Ascending aorta (tissue), 2 donors: ENCODE results near the gene RMND1. TPM values are rescaled to one million over a fixed set of nuclear protein-coding genes. Genes with fewer than 3 reads are reported as not detected.
A peak's percentile ranks its signal among the peaks of the same experiment; 100 is the strongest.

Source experiments
- DNase-seq, 2 donors: peaks; one replicate each; pipeline ENCODE4 v3.0.0-alpha.2; 2019; ENCODE audit warnings: low spot score in 2 of 2
- H3K27ac ChIP-seq, 2 donors: fragments of 200-600 bp; sonication (generic); one replicate each; pipeline ENCODE4 v1.5.1; 2016 to 2017; ENCODE audit warnings: mild to moderate bottlenecking in 1 of 2
- H3K27me3 ChIP-seq: fragments of 200-600 bp; sonication (generic); one replicate; pipeline ENCODE4 v1.5.1; 2017
- H3K36me3 ChIP-seq, 2 donors: fragments of 200-600 bp; sonication (generic); one replicate each; pipeline ENCODE4 v1.5.1; 2016
- H3K4me1 ChIP-seq, 2 donors: fragments of 200-600 bp; sonication (generic); one replicate each; pipeline ENCODE4 v1.5.1; 2016 to 2017; ENCODE audit warnings: mild to moderate bottlenecking in 1 of 2
- H3K4me3 ChIP-seq, 2 donors: fragments of 200-600 bp; sonication (generic); one replicate each; pipeline ENCODE4 v1.5.1; 2016 to 2017; ENCODE audit warnings: mild to moderate bottlenecking in 1 of 2
- H3K9me3 ChIP-seq, 2 donors: fragments of 200-600 bp; sonication (generic); one replicate each; pipeline ENCODE4 v1.5.1; 2016
- CTCF ChIP-seq, 3 experiments: fragments of 200-600 bp in 2 of 3; fragments of 450-650 bp in 1 of 3; sonication (generic) in 2 of 3; IDR thresholded peaks; one replicate each; pipeline ENCODE4 v1.5.1; 2016 to 2019; ENCODE audit warnings: antibody characterized with exemption in 3 of 3, mild to moderate bottlenecking in 1 of 3, moderate library complexity in 1 of 3
- intact Hi-C: fragments of 100-400 bp; cut with DNase I; formaldehyde crosslinking; loops from one replicate; pipeline ENCODE4 v1.15.1; 2023
- total RNA-seq: library from RNA; depleted of rRNA; stranded (reverse); fragments of >200 nt; gene quantifications from one replicate; pipeline ENCODE4 v1.1.0, GENCODE V29; 2016

The RMND1 gene
- total RNA-seq, 1 donor from 2014 or later: 3.8 TPM

DNA sequence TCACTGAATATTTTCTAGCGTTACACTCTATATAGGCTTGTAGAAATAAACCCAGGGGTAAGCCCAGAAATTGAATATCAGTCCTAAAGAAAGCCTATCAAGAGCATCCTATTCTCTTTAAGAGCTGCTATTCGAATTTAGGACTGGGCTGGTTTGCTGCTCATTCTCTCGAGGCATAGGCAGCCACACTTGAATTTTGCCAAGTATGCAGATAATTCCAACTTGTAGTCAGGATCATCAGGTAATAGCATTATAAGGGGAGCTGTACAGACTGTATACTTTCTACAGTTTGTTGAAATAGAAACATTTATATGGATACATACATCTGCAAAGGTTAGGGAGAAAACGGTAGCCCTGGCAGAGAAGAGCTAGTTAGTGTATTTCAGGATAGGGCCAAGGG is 58.5 kb downstream of the RMND1 start:
- Histone ChIP-seq H3K4me3 (peak overlapping the region in 1 of 2 donors; percentile 76), H3K27me3 (no peaks in the 10 kb centered on the region), H3K4me1 (peaks cover 5 to 35% of the 10 kb centered on the region in 2 donors), H3K9me3 (no peaks in the 10 kb centered on the region), H3K27ac (peak overlapping the region in 1 of 2 donors; percentile 98), H3K36me3 (peaks cover 0 to 4% of the 10 kb centered on the region in 2 donors)
- TF ChIP-seq CTCF (IDR thresholded peaks at IDR 0.05): no peak
- intact Hi-C loops: loop anchor here (5.0 kb wide), 2 partner anchors 44 to 84 kb away; no protein-coding TSS in a partner anchor
- DNase-seq: no peak

GRCh38 chr6:151392427-151392826 is 59.5 kb downstream of the RMND1 start:
- intact Hi-C loops: loop anchor here (5.0 kb wide), 2 partner anchors 45 to 85 kb away; no protein-coding TSS in a partner anchor
- Histone ChIP-seq H3K4me3 (peak overlapping the region; percentile 76 to 98), H3K36me3 (peaks cover 0 to 2% of the 10 kb centered on the region in 2 donors), H3K9me3 (no peaks in the 10 kb centered on the region), H3K27me3 (no peaks in the 10 kb centered on the region), H3K4me1 (peaks cover 5 to 36% of the 10 kb centered on the region in 2 donors), H3K27ac (peak overlapping the region; percentile 98 to 100)
- TF ChIP-seq CTCF (IDR thresholded peaks at IDR 0.05): no peak
- DNase-seq: no peak

DNA sequence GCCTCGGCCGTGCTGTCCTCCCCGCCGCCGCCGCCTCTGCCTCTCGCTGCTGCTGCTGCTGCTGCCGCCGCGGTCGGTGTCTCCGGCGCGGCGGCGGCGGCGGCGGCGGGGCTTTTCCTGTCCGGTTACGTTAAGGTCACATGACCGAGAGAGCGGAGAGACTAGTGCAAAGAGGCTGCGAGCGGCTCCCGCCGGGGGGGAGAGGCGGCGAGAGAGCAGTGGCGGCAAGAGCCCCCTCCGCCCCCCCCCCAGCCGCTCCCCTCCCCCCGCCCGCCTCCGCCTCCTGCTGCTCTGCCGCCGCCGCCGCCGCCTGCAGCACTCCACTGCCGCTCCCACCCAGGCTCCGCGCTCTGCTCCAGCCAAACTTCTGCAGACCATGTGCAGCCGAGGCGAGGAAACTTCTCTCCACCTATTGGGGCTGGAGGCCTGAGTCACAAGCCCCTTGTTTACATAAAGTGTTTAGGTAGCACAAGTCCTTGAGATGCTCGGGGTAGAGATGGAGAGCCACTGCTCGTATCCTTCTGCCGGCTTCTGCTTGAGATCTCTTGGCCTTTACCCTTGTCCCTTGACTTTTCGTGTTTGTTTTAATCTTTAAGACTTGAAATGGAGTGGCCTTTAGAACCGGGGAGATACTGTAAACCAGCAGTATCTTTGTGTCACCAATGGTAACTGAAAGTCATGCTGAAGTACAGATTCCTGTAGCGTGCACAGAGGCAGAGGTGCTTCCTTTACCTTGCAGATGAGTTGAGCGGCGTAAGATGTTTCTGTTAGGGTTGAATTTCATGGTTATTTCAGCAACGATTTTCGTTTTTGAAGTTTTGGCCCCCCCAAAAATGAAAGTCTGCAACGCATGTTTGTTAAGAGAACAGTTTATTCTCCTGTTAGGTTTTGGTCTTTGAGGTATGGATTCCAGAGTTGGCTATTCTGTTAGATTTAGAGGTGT is 60.2 kb downstream of the RMND1 start, which contains the start of gene ZBTB2:
Gene ZBTB2, minus strand, starts transcription at position 89 of the 943 bp plus-strand sequence. CDS start 17,922 bp downstream, outside the sequence.
- Histone ChIP-seq H3K4me3 (peak within 1 kb of the TSS; percentile 76 to 98), H3K36me3 (no peaks in the 10 kb centered on the region), H3K4me1 (peaks cover 5 to 31% of the 10 kb centered on the region in 2 donors), H3K27ac (peak within 1 kb of the TSS; percentile 98 to 100), H3K9me3 (no peaks in the 10 kb centered on the region), H3K27me3 (no peaks in the 10 kb centered on the region)
- intact Hi-C loops: loop anchor here (5.0 kb wide), 2 partner anchors 46 to 86 kb away; no protein-coding TSS in a partner anchor
- DNase-seq: peak; percentile 32 to 85
- no peak for TF ChIP-seq CTCF (IDR thresholded peaks at IDR 0.05)

GRCh38 chr6:151390851-151391470 is 61.0 kb downstream of the RMND1 start:
- peak overlapping the region; percentile 76 to 98 for H3K4me3 ChIP-seq

More at GRCh38 chr6:151390851-151391470, 61.0 kb downstream of the RMND1 start:
- Histone ChIP-seq H3K4me1 (peaks cover 5 to 31% of the 10 kb centered on the region in 2 donors), H3K36me3 (no peaks in the 10 kb centered on the region), H3K9me3 (no peaks in the 10 kb centered on the region), H3K27me3 (no peaks in the 10 kb centered on the region), H3K27ac (peak overlapping the region; percentile 98 to 100)
- intact Hi-C loops: loop anchor here (1.0 to 5.0 kb wide), 3 partner anchors 46 to 86 kb away; partner anchors contain the start of gene RMND1
- peak in 1 of 2 donors; percentile 85 for DNase-seq
- no peak for TF ChIP-seq CTCF (IDR thresholded peaks at IDR 0.05)
